ENCODE results near the gene SLC35A3. TPM values are rescaled to one million over a fixed set of nuclear protein-coding genes. Genes with fewer than 3 reads are reported as not detected.

The SLC35A3 gene
- total and polyA plus RNA-seq, 9 of the 15 experiments (the other 6 are each of a cell fraction or from before 2014, with no cell fraction given): 3.5 to 21.7 (median 13.2) TPM

GRCh38 chr1:99980928-99981327 is 11.1 kb downstream of the SLC35A3 start:
- Histone ChIP-seq H3K79me2 (ENCODE audit: control insufficient read depth, insufficient read depth, low read length) (peaks cover 24% of the 10 kb centered on the region), H3K9ac (ENCODE audit: insufficient read depth in 1 of 2, low read depth in 2 of 2, low read length in 2 of 2) (no peak overlapping the region), H3K9me3 (replicated peaks; ENCODE audit: control insufficient read depth, insufficient read depth, low read depth, low read length) (no peaks in the 10 kb centered on the region), H3K9me1 (ENCODE audit: control insufficient read depth, insufficient read depth, low read length) (no peaks in the 10 kb centered on the region), H3K36me3 (ENCODE audit: control insufficient read depth, insufficient read depth, low read length) (peaks cover 12% of the 10 kb centered on the region; the same call in 2 of the 3 replicates), H3K4me2 (ENCODE audit: insufficient read depth, low read length) (no peak overlapping the region), H3K4me3 (no peak overlapping the region), H3K27me3 (ENCODE audit: control insufficient read depth in 2 of 2, insufficient read depth in 2 of 2, low read length in 2 of 2) (no peaks in the 10 kb centered on the region), H2AFZ (ENCODE audit: low read depth, low read length) (no peak overlapping the region), H3K4me1 (replicated peaks in 1 of 2; ENCODE audit: control insufficient read depth in 2 of 2, insufficient read depth in 2 of 2, low read length in 2 of 2) (no peaks in the 10 kb centered on the region; a peak in 1 of 5 replicates), H4K20me1 (replicated peaks; ENCODE audit: control insufficient read depth, insufficient read depth, low read length) (no peaks in the 10 kb centered on the region), H3K27ac (ENCODE audit: extremely low read depth, low read depth, low read length) (no peak overlapping the region)
- ATAC-seq (no peak), FAIRE-seq (no peak), DNase-seq (ENCODE audit: extremely low read depth in 1 of 4, low spot score in 3 of 4) (no peak)
- TF ChIP-seq KHSRP (IDR thresholded peaks at IDR 0.05) (no peak), ZNF316 (IDR thresholded peaks at IDR 0.05) (peak; percentile 50), NONO (IDR thresholded peaks at IDR 0.05; ENCODE audit: low read depth in 2 of 2, low read length in 1 of 2) (no peak), TSC22D4 (tag; IDR thresholded peaks at IDR 0.05) (no peak), ZNF311 (CRISPR knock-in tag; IDR thresholded peaks at IDR 0.05) (no peak)
- intact Hi-C loops (cut with micrococcal nuclease) (no loop called here), in situ Hi-C loops (cut with MboI) (no loop called here)
- CTCF ChIA-PET (ENCODE audit: low intra/inter-chr PET ratio): no interaction called here
- POLR2A ChIA-PET: interaction anchor here (0.6 to 1.0 kb wide), 2 partner anchors 10 to 338 kb away, joined by 3 read pairs; no protein-coding TSS in a partner anchor
- BruUV-seq (replicated peaks): no TSS peak

GRCh38 chr1:99986656-99987225 is 16.9 kb downstream of the SLC35A3 start:
- Histone ChIP-seq H4K20me1 (replicated peaks; ENCODE audit: control insufficient read depth, insufficient read depth, low read length) (no peaks in the 10 kb centered on the region), H3K27me3 (ENCODE audit: control insufficient read depth in 2 of 2, insufficient read depth in 2 of 2, low read length in 2 of 2) (no peaks in the 10 kb centered on the region), H3K9ac (ENCODE audit: insufficient read depth in 1 of 2, low read depth in 2 of 2, low read length in 2 of 2) (no peak overlapping the region), H3K4me1 (replicated peaks in 1 of 2; ENCODE audit: control insufficient read depth in 2 of 2, insufficient read depth in 2 of 2, low read length in 2 of 2) (0 out of 5 replicates have a peak, but pooled peaks cover 0 to 2% of the 10 kb centered on the region in 2 experiments), H3K4me2 (ENCODE audit: insufficient read depth, low read length) (no peak overlapping the region), H3K79me2 (ENCODE audit: control insufficient read depth, insufficient read depth, low read length) (peaks cover 44% of the 10 kb centered on the region), H3K27ac (ENCODE audit: extremely low read depth, low read depth, low read length) (no peak overlapping the region), H3K4me3 (no peak overlapping the region), H3K36me3 (ENCODE audit: control insufficient read depth, insufficient read depth, low read length) (peaks cover under 1% of the 10 kb centered on the region; the same call in 1 of the 3 replicates), H3K9me3 (replicated peaks; ENCODE audit: control insufficient read depth, insufficient read depth, low read depth, low read length) (peaks cover 6% of the 10 kb centered on the region; the same call in 1 of the 2 replicates), H2AFZ (ENCODE audit: low read depth, low read length) (no peak overlapping the region), H3K9me1 (ENCODE audit: control insufficient read depth, insufficient read depth, low read length) (no peaks in the 10 kb centered on the region)
- BruUV-seq (replicated peaks): no TSS peak
- WGBS (ENCODE audit: insufficient coverage, low coverage, missing lambda C conversion rate): 58% methylated on average over 2 of the region's 2 CpGs
- DNase-seq (ENCODE audit: extremely low read depth in 1 of 4, low spot score in 3 of 4) (no peak), ATAC-seq (peak; percentile 32), FAIRE-seq (no peak)
- intact Hi-C loops (cut with micrococcal nuclease) (no loop called here), in situ Hi-C loops (cut with MboI) (no loop called here)
- ChIA-PET CTCF (ENCODE audit: low intra/inter-chr PET ratio) (no interaction called here), POLR2A (interaction anchor here (1.0 to 1.6 kb wide), 2 partner anchors 11 to 17 kb away, joined by 3 to 7 read pairs; partner anchors contain the start of gene SLC35A3)
- TF ChIP-seq NFE2 (IDR thresholded peaks at IDR 0.05; ENCODE audit: low read depth) (no peak), EGR1 (conservative IDR thresholded peaks at IDR 0.05) (no peak), THRB (CRISPR knock-in tag; conservative IDR thresholded peaks at IDR 0.05) (no peak), OTX1 (CRISPR knock-in tag; IDR thresholded peaks at IDR 0.05) (no peak), PURB (CRISPR knock-in tag; IDR thresholded peaks at IDR 0.05; ENCODE audit: low read depth) (no peak), SFPQ (IDR thresholded peaks at IDR 0.05; ENCODE audit: low read depth, low read length) (no peak), TBP (optimal IDR thresholded peaks at IDR 0.05; ENCODE audit: low read depth, low read length) (no peak), RCOR1 (IDR thresholded peaks at IDR 0.05; ENCODE audit: borderline replicate concordance in 1 of 2, low read depth in 2 of 2, low read length in 2 of 2) (no peak), CBFB (CRISPR knock-in tag; IDR thresholded peaks at IDR 0.05) (no peak), XRCC5 (IDR thresholded peaks at IDR 0.05; ENCODE audit: low read depth, low read length) (no peak)
